Fibroblast of villous mesenchyme (primary cell): Measurements from ENCODE around the gene ITGB7. TPM values are rescaled to one million over a fixed set of nuclear protein-coding genes. Genes with fewer than 3 reads are reported as not detected.

Experiments
- DNase-seq: peaks from one replicate; pipeline ENCODE4 v3.0.0-alpha.2; 2010; ENCODE audit warnings: low read depth
- H3K4me3 ChIP-seq: 2 replicates; pipeline ENCODE4 v1.5.1; 2011; ENCODE audit warnings: low read depth, mild to moderate bottlenecking, low read length
- total RNA-seq: library from RNA; depleted of rRNA; stranded (reverse); fragments of >200 nt; gene quantifications from 2 replicates; pipeline ENCODE4 v1.2.3, GENCODE V29; 2012
- TF ChIP-seq, protein P1 (sequence below): IDR thresholded peaks from 2 replicates; pipeline ENCODE4 v1.5.1; 2012; ENCODE audit warnings: low read depth, mild to moderate bottlenecking, low read length; ENCODE audit not compliant: insufficient read depth

Gene ITGB7
- total RNA-seq, 1 donor: not detected

DNA sequence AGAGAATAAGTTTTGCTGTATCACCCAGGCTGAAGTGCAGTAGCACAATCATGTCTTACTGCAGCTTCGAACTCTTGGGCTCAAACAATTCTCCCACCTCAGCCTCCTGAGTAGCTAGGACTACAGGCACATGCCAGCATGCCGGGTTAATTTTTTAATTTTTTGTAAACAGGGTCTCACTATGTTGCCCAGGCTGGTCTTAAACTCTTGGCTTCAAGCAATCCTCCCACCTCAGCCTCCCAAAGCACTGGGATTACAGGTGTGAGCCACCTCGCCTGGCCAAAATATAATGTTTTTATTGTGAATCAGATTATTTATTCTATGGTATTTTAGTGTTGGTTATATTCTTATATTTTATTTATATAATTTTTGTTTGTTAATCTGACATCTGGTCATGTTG, 30.3 kb downstream of the ITGB7 start:
- DNase-seq: no peak
- TF ChIP-seq, protein P1, sequence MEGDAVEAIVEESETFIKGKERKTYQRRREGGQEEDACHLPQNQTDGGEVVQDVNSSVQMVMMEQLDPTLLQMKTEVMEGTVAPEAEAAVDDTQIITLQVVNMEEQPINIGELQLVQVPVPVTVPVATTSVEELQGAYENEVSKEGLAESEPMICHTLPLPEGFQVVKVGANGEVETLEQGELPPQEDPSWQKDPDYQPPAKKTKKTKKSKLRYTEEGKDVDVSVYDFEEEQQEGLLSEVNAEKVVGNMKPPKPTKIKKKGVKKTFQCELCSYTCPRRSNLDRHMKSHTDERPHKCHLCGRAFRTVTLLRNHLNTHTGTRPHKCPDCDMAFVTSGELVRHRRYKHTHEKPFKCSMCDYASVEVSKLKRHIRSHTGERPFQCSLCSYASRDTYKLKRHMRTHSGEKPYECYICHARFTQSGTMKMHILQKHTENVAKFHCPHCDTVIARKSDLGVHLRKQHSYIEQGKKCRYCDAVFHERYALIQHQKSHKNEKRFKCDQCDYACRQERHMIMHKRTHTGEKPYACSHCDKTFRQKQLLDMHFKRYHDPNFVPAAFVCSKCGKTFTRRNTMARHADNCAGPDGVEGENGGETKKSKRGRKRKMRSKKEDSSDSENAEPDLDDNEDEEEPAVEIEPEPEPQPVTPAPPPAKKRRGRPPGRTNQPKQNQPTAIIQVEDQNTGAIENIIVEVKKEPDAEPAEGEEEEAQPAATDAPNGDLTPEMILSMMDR: no peak
- H3K4me3 ChIP-seq: no peak overlapping the region

DNA sequence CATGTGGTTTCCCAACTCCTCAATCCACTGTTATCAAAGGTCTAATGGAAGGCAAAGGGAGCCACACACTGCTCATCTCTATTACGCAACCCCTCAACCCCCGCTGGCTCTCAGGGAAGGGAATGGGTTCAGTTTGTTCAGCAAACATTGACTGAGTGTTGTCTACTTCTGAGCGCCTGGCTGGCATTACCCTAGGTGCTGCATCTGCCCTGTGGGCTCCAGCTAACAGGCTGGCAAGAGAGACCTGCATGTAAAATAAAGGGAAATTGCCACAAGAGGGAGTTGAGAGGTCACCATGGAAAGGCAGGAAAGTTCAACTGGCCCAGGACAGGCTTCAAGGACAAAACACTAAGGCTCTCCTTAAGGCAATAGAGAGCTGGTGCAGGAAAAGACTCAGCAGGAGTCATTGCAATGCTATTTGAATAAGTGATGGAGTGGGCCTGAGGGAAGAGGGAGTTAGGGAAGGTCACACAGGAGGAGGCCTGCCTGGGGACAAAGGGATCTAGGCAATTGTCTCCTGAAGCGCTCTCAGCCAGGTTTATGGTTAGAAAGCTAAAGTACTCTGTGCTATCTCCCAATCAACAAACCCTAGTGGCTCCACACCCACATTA, 32.1 kb downstream of the ITGB7 start:
- TF ChIP-seq, protein P1: peak; percentile 29

DNA sequence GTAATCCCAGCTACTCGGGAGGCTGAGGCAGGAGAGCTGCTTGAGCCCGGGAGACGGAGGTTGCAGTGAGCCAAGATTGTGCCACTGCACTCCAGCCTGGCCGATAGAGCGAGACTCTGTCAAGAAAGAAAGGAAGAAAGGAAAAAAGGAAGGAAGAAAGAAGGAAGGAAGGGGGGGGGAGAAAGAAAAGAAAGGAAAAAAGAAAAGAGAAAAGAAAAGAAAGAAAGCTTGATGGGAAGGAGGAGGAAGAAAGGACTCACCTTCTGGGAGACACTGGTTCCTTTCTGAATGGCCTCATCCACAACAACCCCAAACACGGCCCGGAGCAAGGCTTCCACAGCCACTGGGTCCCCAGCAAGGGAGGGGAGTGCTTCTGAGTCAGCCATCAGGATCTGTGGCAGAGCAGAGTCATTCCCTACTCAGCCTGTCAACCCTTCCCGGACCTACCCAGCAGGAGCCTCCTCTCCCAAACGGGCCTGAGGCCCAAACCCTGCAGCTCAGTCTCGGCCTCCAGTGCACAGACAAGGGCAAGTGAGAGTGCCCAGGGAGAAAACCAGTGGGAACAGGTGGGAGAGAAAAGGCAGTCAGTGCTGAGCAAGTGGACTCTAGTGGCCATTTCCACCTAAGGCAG, 33.9 kb downstream of the ITGB7 start:
- peak; percentile 18 for DNase-seq
- TF ChIP-seq, protein P1: no peak
- H3K4me3 ChIP-seq: no peak overlapping the region

More for the DNA sequence above, 32.1 kb downstream of the ITGB7 start:
- peak; percentile 32 for DNase-seq
- H3K4me3 ChIP-seq: no peak overlapping the region

- peak; percentile 47 for DNase-seq
Measured at GRCh38 chr12:53172352-53172751, 34.7 kb downstream of the ITGB7 start.

GRCh38 chr12:53171725-53172329, 35.2 kb downstream of the ITGB7 start:
- DNase-seq: peak; percentile 43
- TF ChIP-seq, protein P1: no peak
- no peak overlapping the region for H3K4me3 ChIP-seq

More at GRCh38 chr12:53172352-53172751, 34.7 kb downstream of the ITGB7 start:
- TF ChIP-seq, protein P1: no peak
- H3K4me3 ChIP-seq: no peak overlapping the region

GRCh38 chr12:53170876-53171724, 36.0 kb downstream of the ITGB7 start:
- TF ChIP-seq, protein P1: no peak
- H3K4me3 ChIP-seq: no peak overlapping the region
- no peak for DNase-seq
